GM19467 (cell line): ENCODE data around the gene CARM1.

Experiments used
- ATAC-seq: cut with Tn5 transposase; IDR thresholded peaks from one replicate; pipeline ENCODE4 v1.9.1; 2021; ENCODE audit warnings: mild to moderate bottlenecking, moderate library complexity; ENCODE audit not compliant: unreplicated experiment

Gene CARM1

DNA sequence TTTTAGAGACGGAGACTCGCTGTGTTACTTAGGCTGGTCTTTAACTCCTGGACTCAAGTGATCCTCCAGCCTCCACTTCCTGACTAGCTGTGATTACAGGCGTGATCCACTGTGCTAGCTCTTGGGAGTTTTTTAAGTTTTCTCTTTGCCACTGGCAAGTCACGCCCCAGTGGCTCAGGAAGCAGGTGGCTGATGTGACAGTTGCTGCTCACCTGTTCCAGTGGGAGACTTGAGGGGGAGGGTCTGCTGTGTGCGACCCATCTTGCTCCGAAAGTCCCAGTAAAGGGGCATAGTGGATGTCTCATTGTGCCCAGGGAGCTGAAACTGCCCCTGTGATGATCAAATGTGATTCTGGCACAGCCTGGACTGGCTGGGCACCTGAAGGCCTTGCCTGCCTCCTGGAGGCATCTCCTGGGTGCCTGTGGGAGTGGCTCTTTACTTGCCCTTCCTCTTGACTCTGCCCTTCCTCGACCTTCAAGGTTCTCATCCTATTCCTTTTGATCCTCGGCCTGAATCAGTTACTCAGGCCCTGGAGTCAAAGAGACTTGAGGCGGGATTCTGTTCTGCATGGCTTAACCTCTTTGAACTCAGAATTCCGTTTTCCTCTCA, 97.3 kb downstream of the CARM1 start:
- ATAC-seq, result no peak

DNA sequence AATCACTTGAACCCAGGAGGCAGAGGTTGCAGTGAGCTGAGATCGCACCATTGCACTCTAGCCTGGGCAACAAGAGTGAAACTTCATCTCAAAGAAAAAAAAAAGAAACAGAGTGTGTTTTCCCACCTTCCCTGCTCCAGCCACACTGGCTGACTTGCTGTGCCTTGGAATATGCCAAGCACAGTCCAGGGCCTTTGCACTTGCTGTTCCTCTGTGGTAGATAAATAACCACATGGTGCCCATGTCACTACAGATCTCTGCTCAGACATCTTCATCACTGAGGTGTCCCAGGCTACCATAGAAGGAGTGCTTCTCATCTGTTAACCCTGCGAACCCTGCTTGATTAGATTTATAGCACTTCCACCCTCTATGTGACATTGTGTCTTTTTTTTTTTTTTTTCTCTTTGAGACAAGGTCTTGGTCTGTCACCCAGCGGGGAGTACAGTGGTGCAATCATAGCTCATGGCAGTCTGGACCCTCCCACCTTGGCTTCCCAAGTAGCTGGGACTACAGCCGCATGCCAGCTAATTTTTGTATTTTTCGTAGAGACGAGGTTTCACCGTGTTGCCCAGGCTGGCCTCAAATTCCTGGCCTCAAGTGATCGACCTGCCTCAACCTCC, 99.9 kb downstream of the CARM1 start:
- ATAC-seq, result no peak
